Middle frontal gyrus (tissue), 1 donor: ENCODE measurements around the gene LRRC45.

Experiments used
- DNase-seq: peaks from one replicate; pipeline ENCODE4 v3.0.0-alpha.2; 2015; ENCODE audit warnings: low spot score; ENCODE audit errors: extremely low spot score

Gene LRRC45

DNA sequence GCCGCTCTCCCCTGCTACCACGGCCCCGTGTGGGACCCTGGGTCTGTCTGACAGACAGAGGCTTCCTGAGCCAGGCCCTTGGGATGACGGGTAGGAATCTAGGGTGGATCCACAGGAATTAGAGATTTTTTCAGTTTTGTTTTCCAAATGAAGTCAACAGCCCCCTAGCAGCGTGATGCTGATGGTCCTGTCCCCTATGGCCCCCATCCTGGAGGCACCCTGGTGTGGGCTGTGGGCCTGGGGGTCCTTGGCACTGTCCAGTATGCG is 15.9 kb upstream of the LRRC45 start:
- DNase-seq, result no peak

DNA sequence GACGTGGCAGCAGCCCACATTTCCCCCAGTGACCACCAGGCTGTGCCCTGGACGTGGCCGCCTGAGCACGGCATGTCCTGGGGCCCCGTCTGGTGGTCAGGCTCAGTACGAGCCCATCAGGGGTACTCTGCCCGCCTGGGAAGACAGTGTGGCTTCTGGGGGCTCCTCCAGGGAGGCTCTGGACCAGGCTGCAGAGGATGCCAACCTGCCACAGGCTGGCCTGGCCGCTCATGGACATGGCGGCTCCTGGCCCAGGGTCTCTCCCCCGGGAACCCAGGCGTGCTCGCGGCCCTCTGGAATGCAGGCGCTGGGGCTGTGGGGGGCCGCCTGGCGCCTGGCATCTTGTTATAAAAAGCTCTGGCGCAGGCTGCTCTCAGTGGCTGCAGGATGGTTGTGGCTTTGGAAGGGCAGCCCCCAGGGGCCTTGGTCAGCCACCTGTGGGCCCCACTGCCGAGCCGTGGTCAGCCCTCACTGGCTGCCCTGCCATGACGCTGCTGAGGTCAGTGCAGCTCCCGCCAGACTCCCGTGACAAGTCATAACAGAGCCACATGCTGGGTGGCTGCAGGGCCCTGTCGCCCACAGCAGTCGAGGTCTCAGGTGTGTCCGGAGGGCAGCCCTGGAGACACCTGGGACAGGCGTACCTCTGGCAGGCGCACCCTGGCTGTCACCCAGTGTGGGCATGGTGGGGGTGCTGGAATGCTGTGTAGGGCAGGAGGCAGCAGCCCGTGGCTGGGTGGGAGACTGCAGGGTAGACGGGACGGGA is 15.4 kb upstream of the LRRC45 start:
- DNase-seq, result no peak

DNA sequence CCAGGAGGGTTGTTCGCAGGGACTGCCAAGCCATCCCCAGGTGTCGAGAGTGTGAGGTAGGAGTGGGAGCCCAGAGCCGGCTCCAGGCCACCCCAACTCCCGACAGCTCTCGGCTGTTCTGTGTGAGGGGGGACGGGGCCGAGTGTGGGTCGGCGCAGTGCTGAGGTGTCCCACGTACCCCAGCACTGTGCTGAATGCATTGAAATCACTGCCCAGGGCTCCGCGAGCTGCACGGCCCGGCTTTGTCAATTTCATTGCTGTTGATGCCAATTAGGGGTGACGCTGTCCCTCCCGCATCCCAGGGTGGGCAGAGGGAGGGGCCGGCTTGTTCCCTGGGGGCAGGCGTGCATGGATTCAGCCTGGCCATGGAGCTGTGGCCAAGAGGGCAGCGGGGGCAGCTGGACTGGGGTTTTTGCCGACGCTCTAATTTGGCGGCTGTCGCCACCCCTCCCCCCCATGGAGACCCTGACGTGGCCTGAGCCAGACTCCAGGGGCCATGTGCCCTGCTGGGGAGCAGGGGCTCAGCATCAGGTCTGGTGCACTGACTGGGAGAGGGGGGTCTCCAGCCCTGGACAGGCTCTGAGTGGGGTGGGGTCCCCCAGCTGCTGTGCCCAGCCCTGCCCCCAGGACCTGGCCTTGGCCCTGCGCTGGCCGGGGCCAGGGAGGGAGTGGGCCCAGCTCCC is 14.7 kb upstream of the LRRC45 start:
- no peak for DNase-seq

DNA sequence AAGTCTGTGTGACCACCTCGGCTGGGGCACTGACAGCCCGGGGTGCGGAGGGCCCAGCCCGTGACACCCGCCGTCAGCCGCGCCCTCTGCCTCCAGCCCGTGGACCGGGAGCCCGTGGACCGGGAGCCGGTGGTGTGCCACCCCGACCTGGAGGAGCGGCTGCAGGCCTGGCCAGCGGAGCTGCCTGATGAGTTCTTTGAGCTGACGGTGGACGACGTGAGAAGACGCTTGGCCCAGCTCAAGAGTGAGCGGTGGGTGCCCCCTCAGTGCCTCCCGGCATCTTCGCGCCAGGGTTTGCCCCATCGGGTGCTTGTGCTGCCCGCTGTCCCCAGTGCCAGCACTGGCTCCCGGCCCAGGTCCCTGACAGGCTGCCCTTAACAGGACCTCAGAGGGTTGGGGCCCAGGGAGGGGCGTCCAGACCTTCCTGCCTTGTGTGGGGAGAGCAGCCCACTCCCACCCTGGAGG is 14.1 kb upstream of the LRRC45 start:
- no peak for DNase-seq

DNA sequence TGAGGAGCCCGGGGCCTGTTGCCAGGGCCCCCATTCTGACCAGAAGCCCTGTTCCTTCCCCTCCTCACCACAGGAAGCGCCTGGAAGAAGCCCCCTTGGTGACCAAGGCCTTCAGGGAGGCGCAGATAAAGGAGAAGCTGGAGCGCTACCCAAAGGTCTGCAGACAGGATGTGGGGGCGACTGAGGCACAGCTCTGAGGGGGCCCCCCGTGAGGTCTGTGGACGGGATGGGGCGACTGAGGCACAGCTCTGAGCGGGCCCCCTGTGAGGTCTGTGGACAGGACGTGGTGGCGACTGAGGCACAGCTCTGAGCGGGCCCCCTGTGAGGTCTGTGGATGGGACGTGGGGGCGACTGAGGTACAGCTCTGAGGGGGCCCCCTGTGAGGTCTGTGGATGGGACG is 13.7 kb upstream of the LRRC45 start:
- no peak for DNase-seq

DNA sequence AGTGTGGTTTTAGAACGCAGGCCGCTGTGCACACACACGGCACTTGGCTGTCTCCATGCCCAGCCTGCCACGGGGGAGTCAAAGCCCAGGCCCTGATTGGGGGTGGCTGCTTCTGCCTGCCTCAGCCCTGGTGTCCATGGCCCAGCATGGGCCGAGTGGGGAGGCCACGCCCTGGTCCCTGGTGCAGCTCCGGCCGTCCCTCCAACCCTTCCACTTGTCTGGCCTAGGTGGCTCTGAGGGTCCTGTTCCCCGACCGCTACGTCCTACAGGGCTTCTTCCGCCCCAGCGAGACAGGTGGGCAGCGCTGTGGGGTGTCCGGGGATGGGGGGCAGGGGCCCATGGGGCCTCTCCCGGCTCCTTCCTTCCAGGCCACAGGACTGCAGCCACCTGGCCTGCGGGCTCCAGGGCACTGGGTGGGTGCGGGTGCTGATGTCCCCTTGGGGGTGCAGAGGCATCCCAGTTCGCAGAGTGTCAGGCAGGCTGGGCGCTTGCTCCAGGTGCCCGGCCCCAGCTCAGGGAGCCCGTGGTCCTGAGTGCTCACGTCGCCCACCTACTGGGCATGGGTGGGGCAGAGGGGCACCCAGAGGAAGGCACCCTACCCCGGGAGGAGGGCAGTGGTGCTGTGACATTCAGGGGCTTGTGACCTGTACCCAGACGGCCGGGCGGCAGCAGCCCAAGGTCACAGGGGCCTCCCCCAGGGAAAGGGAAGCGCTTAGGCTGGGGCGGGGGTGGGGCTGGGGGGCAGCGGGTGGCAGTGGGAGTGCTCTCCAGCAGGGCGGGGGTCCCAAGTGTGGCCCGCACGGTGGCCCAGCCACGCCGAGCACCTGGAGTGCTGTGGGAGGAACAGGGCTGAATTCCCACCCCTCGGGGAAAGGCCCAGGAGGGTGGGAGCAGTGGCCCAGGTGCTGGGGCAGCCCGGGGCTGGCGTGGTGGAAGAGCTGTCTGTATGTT is 12.3 kb upstream of the LRRC45 start:
- DNase-seq, result no peak

DNA sequence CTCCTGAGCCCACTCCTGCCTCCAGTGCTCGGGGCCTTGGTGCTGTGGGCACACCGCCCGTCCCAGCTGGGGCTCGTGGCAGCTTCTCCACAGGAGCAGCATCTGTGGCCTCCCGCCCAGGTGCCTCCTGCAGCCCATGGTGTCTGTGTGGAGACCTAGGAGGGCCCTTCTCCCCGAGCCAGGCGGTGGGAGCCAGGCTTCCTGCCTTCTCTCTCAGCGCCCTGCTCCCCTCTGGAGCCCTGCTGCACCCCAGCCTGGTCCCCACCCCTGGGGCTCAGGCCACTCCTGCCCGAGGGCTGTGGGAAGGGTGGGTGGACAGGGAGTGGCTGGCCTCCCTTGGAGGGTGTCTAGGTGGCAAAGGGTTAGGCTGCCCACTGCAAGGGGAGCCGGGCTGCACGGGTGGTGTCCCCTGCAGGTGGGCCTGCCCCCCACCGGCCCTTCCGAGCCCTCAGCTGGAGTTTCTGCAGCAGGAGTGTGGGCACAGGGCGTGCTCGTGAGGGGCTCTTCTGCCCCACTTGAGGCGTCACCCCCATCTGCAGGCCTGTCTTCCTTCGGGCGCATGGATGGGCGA is 11.4 kb upstream of the LRRC45 start:
- DNase-seq, result no peak

DNA sequence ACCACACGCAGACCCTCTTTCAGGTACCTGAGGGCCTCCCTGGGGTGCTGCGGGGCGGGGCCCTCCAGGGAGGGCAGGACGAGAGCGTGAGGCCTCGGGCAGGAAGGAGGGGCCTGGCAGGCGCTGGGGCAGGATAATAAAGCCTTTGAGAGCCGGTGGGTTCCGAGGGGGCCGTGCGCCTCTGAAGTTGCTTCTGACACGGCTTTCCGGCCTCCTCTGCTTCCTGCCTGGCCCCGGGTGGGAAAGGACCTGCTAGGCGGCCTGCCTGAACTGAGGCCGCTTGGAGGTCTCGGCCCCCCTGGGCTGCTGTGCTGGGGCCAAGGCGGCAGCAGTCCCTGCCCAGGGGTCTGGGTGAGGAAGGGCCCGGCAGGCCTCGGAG is 10.9 kb upstream of the LRRC45 start:
- no peak for DNase-seq

DNA sequence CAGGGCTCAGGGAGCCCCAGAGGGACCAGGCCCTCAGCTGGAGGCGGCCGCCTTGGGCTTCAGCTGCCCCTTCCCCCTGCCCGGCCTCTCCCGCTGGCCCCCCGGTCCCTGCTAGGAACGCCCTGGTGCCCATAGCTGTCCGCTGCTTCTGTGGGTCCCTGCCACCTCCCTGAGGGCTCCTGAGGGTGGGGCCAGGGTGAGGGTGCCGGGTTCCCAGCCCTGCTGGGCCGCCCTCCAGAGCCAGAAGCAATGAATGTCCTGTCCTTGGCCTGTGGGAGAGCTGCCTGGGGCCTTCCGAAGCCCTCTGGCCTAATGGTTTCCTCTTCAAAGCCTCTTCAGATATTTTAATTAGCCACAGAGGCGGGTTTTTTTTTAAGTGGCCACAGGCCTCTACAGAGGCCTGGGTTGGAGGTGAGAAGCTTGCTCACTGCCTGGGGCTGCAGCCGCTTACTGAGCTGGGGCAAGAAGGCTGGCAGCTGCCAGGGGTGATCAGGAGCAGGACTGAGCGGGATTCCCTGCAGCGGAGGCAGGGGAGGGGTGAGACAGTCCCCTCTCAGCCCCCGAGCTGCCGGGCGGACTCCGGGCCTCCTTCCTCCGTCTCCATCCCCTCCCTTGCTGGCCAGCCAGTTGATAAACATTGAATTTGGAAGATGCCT is 10.3 kb upstream of the LRRC45 start:
- no peak for DNase-seq

DNA sequence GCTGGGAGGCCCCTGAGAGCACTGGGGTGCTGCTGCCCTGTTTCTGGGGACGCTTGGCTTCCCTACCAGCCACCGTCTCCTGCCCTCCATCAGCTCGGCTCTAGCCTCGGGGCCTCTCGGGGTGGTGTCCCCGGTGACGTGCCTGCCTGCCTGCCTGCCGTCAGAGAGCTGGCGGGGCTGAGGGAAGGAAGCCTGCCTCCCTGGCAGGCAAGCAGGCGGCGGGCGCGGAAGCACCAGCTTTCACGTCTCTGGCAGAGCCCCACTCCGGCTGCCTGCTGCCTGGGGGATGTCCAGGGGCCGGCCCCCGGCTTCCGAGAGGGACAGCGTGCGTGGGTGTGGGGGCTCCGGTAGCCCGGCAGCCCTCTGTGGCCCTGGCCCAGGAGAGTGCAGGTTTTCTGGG is 9.8 kb upstream of the LRRC45 start:
- no peak for DNase-seq

DNA sequence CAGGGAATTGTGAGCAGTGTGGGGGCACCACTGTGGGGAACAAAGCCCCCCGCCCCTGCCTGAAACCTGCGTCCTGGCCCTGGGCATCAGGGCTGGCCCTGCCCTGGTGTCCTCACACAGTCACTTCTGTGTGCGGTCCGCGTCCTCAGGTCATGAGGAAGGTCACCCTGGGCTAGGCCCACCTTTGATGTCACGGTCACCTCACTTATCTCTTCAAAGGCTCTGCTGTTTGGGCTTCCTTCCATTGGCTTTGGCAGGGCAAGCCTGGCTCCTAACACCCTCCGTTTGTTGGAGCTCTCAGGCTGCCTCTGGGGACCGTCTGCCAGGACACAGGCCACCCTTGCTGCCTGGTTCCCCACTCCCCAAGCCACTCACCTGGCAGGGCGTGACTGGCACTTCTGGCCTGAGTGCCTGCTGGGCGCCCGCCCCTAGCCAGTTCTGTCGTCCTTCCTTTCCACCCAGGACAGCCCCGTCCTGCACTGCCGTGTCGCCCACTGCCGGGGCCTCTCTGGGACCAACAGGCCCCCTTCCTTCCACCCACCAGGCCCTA is 9.3 kb upstream of the LRRC45 start:
- DNase-seq, result no peak

DNA sequence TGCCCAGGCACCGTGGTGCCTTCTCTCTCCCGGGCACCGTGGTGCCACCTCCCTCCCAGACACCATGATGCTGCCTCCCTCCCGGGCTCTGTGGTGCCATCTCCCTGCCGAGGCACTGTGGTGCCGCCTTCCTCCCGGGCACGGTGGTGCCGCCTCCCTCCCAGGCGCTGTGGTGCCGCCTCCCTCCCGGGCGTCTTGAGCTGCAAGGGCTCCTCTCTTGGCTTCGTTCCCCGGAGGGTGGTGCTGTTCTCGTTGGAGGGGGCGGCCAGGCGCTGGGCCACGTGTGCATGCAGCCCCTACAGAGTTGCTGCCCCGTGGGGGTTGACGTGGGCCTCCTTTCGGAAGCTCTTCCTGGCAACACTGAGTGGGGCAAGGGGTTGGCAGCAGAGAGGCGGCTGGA is 8.7 kb upstream of the LRRC45 start:
- no peak for DNase-seq

DNA sequence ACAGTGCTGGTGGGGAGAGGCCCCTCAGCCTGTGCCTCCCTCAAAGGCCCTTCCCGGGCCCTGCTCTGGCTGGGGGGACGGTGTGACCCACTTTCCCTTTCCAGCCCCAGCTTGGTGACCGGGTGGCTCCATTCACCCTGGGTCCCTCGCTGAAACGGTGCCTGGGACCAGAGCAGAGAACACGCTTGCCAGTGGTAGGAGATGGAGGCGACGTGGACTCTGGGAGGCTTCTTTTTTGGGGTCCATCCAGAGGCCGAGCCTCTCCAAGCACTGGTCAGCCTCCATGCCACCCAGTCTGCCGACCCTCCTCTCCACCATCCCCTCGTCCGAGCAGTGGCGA is 8.2 kb upstream of the LRRC45 start:
- no peak for DNase-seq

DNA sequence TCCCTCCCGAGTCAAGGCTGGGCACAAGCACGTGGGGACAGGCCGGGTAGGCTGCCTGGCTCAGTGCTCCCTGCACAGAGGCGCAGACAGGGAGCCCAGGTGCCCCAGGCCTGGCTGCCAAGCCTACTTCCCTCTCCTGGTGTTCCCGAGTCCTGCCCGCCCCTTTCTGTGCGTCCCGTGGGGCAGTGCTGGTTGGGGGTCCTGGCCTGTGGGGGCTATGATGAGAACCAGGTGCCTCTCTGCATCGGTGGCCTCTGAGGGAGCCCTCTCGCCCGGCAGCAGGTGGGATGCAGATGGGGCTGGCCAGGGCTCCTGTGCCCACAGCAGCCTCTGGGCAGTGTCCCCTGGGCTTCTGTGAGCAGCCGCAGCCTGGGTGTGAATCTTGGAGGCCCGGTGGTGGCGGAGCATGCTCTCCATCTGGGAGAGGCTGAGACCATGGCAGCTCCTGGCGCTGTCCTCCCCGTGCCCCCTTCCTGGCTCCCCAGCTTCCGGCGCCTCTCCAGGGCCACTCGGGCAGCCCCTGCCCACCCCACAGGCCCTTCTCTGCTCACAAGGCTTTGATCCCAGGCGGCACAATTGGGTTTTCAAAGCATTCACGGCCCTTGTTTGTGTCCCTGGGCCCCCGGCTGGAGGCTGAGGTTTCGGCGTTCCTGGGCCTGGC is 7.7 kb upstream of the LRRC45 start:
- no peak for DNase-seq

DNA sequence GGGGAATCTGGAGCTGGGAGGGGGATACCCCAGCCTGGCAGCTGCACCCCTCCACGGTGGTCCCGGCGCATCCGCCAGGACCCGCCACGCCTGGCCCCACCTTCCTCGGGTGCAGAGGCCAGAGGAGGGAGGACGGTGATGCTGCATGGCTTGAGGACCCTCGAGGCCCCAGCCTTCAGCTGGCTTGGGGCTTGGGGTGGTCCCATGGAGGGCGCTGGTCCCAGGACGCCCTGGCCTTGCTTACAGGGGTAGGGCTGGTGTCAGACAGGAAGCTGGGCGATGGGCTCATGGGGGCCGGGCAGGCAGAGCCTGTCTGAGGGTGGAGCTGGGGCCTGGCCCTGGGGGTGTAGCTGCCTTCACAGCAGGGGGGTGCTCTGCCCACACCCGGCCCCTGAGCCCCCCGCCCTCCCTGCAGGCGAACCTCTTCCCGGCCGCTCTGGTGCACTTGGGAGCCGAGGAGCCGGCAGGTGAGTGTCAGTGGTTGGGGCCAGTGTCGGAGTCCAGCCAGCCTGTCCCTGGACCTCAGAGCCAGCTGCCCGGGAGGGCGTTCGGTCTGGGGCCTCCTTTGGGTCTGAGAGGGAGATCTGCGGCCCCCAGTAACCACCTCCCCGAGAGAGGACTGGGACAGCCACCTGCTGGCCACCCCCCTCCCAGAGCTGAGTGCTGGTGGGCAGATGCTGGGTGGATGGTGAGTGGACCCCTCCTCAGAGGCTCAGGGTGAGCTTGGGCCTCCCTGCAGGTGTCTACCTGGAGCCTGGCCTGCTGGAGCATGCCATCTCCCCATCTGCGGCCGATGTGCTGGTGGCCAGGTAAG is 6.8 kb upstream of the LRRC45 start:
- no peak for DNase-seq

DNA sequence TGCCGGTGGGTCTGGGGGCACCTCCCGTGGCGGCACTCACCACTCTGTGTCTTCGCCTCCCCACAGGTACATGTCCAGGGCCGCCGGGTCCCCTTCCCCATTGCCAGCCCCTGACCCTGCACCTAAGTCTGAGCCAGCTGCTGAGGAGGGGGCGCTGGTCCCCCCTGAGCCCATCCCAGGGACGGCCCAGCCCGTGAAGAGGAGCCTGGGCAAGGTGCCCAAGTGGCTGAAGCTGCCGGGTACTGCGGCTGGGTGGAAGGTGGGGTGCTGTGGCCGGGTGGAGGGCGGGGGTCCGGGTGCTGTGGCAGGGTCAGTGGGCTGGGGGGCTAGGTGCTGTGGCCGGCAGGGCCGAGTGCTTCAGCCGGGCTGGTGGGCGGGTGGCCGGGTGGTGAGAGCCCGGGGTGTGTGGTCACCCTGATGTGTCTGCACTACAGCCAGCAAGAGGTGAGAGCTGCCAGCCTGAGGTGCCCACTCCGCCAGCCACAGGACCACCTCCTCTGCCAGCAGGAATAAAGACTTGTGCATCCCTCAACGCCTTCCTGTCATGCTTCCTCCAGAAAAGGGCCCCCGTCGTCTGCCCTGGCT is 6.1 kb upstream of the LRRC45 start:
- no peak for DNase-seq

DNA sequence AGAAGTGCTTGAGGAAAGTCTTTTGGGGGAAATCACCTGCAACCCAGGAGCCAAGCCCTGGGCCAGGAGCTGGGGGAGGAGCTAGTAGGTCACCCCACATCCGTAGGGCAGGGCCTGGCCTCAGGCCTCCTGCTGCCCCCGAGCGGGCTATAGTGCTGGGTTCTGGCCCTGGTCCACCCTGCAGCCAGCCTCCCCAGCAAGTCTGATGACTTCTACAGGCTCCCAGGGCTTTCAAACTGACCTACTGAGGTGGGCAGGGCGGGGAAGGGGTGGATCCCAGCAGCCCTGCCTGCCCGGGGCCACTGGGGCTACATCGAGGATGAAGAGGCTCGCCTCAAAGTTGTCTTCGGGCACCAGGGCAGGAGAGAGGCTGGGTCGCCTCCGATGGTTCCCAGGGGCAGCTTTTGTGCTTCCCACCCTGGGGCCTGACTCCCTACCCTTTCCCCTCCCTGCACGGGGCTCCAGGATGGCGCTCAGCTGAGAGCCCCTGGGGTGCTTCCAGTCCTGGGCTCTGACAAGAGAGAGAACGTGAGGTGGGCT is 5.4 kb upstream of the LRRC45 start:
- no peak for DNase-seq

DNA sequence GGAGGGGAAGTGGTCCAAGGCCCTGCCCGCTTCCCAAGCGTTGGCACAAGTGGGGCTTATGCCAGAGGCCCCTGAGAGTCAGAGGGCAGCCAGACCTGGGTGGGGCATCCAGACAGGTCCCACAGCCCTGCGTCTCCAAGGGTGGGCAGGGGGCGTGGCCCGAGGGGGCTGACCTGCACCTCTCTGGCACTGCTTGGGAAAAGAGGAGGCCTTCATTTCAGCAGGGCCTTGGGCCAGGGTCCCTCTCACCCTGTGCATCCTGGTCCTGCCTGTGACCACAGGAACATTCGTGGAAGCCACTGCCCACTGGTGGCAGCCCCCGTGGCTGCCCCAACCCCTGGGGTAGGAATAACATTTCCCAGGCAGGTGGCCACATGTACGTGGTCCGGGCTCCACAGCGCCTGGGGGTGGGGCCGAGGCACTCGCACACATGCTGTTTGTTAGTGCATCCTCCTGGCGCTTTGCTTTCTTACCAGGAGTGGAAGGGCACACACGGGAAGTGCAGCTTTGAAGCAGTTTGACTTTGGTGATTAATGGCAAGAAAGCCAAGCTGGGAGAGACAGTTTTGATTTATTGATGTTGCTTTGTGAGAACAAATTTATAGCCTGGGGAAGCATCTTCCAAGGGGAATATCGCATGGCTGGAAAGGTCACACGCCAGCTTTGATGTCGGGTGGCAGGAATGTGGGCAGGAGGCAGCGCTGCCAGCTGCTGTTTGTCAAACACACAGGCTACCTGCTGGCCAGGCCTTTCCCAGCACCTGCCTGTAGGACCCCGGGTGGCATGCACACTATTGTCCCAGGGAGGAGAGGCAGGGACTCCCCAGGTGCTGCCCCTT is 4.7 kb upstream of the LRRC45 start:
- no peak for DNase-seq
